H1 (cell line): ENCODE results near the gene RIN3.

Experiments
- CTBP2 ChIP-seq: IDR thresholded peaks from 2 replicates; pipeline ENCODE4 v1.7.0; 2011; ENCODE audit warnings: borderline replicate concordance, mild to moderate bottlenecking, moderate library complexity, mixed read lengths, low read length; ENCODE audit not compliant: insufficient read depth, insufficient read length
- POLR2AphosphoS5 ChIP-seq: IDR thresholded peaks from 2 replicates; pipeline ENCODE4 v1.6.1; 2011; ENCODE audit warnings: low read depth, low read length
- SP2 ChIP-seq: IDR thresholded peaks from 2 replicates; pipeline ENCODE4 v1.6.1; 2012; ENCODE audit warnings: mild to moderate bottlenecking, low read length, inconsistent platforms
- TAF1 ChIP-seq: IDR thresholded peaks from 2 replicates; pipeline ENCODE4 v1.6.1; 2011; ENCODE audit warnings: mild to moderate bottlenecking, low read depth, low read length
- YY1 ChIP-seq: IDR thresholded peaks from 2 replicates; pipeline ENCODE4 v1.6.1; 2011; ENCODE audit warnings: low read depth, mild to moderate bottlenecking, low read length
- ZNF274 ChIP-seq: IDR thresholded peaks from 2 replicates; pipeline ENCODE4 v1.7.0; 2012; ENCODE audit warnings: low read length, borderline replicate concordance; ENCODE audit errors: extremely low read depth
- TF ChIP-seq, protein P1 (sequence below), 3 experiments: IDR thresholded peaks; 1 replicate in 2 of 3; 2 replicates in 1 of 3; pipeline versions ENCODE4 v1.5.1 to v1.6.1; 2011; ENCODE audit warnings: low read length in 3 of 3, mild to moderate bottlenecking in 3 of 3, inconsistent platforms in 2 of 3, low read depth in 1 of 3, moderate library complexity in 1 of 3; ENCODE audit not compliant: insufficient read depth in 1 of 3; ENCODE audit errors: control extremely low read depth in 1 of 3

DNA sequence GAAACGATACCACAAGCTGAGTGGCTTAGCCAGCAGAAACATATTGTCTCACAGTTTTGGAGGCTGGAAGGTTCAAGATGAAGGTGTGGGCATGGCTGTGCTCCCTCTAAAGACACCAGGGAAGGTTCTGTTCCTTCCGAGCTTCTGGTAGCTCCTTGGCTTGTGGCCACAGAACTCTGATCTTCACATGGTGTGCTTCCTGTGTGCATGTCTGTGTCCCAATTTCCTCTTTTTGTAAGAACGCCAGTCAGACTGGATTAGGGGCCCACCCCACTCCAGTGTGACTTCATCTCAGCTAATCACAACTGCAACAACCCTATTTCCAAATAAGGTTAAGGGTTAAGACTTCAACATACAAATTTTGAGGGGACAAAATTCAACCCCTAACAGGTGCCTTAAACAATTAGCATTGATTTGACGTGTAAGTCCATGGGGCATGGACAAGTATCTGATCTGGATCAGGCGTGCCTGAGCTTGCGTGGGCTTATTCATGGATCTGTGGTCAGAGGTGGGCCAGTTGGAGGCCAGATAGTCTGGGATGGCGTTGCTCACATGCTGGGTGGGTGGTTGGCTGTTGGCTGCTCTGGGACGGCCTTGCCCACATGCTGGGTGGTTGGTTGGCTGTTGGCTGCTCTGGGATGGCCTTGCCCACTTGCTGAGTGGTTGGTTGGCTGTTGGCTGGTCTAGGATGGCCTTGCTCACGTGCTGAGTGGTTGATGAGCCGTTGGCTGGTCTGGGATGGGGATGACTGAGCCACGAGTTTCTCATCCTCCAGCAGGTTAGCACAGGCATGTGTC is 146.4 kb downstream of the RIN3 start:
- TF ChIP-seq, protein P1, sequence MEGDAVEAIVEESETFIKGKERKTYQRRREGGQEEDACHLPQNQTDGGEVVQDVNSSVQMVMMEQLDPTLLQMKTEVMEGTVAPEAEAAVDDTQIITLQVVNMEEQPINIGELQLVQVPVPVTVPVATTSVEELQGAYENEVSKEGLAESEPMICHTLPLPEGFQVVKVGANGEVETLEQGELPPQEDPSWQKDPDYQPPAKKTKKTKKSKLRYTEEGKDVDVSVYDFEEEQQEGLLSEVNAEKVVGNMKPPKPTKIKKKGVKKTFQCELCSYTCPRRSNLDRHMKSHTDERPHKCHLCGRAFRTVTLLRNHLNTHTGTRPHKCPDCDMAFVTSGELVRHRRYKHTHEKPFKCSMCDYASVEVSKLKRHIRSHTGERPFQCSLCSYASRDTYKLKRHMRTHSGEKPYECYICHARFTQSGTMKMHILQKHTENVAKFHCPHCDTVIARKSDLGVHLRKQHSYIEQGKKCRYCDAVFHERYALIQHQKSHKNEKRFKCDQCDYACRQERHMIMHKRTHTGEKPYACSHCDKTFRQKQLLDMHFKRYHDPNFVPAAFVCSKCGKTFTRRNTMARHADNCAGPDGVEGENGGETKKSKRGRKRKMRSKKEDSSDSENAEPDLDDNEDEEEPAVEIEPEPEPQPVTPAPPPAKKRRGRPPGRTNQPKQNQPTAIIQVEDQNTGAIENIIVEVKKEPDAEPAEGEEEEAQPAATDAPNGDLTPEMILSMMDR (IDR thresholded peaks at IDR 0.05; ENCODE audit: control extremely low read depth in 1 of 3, insufficient read depth in 1 of 3, low read depth in 1 of 3, low read length in 3 of 3) = no peak
- TF ChIP-seq ZNF274 = no peak
- TF ChIP-seq POLR2AphosphoS5 = no peak
- TF ChIP-seq SP2 = no peak
- TF ChIP-seq TAF1 = no peak
- no peak for TF ChIP-seq CTBP2
- TF ChIP-seq YY1 = no peak
